GM12878 (cell line): ENCODE results near the gene NRSN2. TPM values are rescaled to one million over a fixed set of nuclear protein-coding genes. Genes with fewer than 3 reads are reported as not detected.

Experiments used
- BCL11A ChIP-seq: IDR thresholded peaks from 2 replicates; pipeline ENCODE4 v1.6.1; 2011; ENCODE audit warnings: low read depth, low read length
- CHD1 ChIP-seq: IDR thresholded peaks from 2 replicates; pipeline ENCODE4 v1.6.1; 2012; ENCODE audit warnings: low read depth, low read length, improper control_type of control experiment
- EED ChIP-seq: sonication (generic); IDR thresholded peaks from 2 replicates; pipeline ENCODE4 v1.6.1; 2016; ENCODE audit warnings: antibody characterized with exemption, low read depth
- EP300 ChIP-seq, 2 experiments: fragments of 150-350 bp in 1 of 2; IDR thresholded peaks; 2 replicates each; pipeline ENCODE4 v1.6.1; 2011 to 2012; ENCODE audit warnings: low read depth in 2 of 2, low read length in 2 of 2, borderline replicate concordance in 1 of 2, improper control_type of control experiment in 1 of 2, inconsistent platforms in 1 of 2; ENCODE audit not compliant: control insufficient read depth in 1 of 2
- FOXK2 ChIP-seq: fragments of 450-650 bp; IDR thresholded peaks from 2 replicates; pipeline ENCODE4 v1.6.1; 2017; ENCODE audit warnings: mild to moderate bottlenecking, moderate library complexity
- HDAC2 ChIP-seq: fragments of 200-600 bp; sonication (generic); IDR thresholded peaks from 2 replicates; pipeline ENCODE4 v1.6.1; 2017
- IKZF2 ChIP-seq, 2 experiments: fragments of 450-650 bp; IDR thresholded peaks; 2 replicates each; pipeline ENCODE4 v1.6.1; 2017; ENCODE audit warnings: mild to moderate bottlenecking in 2 of 2, moderate library complexity in 2 of 2
- JUNB ChIP-seq: IDR thresholded peaks from 2 replicates; pipeline ENCODE4 v1.6.1; 2016; ENCODE audit warnings: antibody characterized with exemption, mild to moderate bottlenecking
- KAT2A ChIP-seq: conservative IDR thresholded peaks from 2 replicates; pipeline ENCODE4 v1.6.1; 2011; ENCODE audit warnings: low read depth, low read length; ENCODE audit not compliant: control insufficient read depth
- MEF2A ChIP-seq: IDR thresholded peaks from 2 replicates; pipeline ENCODE4 v1.6.1; 2011; ENCODE audit warnings: low read depth, mild to moderate bottlenecking, low read length, moderate library complexity; ENCODE audit not compliant: insufficient read depth
- MTA2 ChIP-seq: fragments of 450-650 bp; IDR thresholded peaks from 2 replicates; pipeline ENCODE4 v1.6.1; 2016; ENCODE audit warnings: low read depth, mild to moderate bottlenecking, moderate library complexity
- SMAD1 ChIP-seq: fragments of 450-650 bp; IDR thresholded peaks from 2 replicates; pipeline ENCODE4 v1.6.1; 2018; ENCODE audit warnings: mild to moderate bottlenecking, low read depth; ENCODE audit not compliant: partially characterized antibody
- SP1 ChIP-seq: IDR thresholded peaks from one replicate; pipeline ENCODE4 v1.6.1; 2011; ENCODE audit warnings: low read depth, low read length
- SREBF1 ChIP-seq: IDR thresholded peaks from 2 replicates; pipeline ENCODE4 v1.6.1; 2012; ENCODE audit warnings: mild to moderate bottlenecking, low read length
- TAF1 ChIP-seq: IDR thresholded peaks from 2 replicates; pipeline ENCODE4 v1.6.1; 2011; ENCODE audit warnings: mild to moderate bottlenecking, low read depth, low read length, borderline replicate concordance
- YY1 ChIP-seq: IDR thresholded peaks from 2 replicates; pipeline ENCODE4 v1.6.1; 2011; ENCODE audit warnings: low read depth, mild to moderate bottlenecking, low read length
- ZZZ3 ChIP-seq: IDR thresholded peaks from 2 replicates; pipeline ENCODE4 v1.6.1; 2011; ENCODE audit warnings: low read depth; ENCODE audit not compliant: control insufficient read depth, insufficient read length
- polyA plus RNA-seq, 11 experiments: library from polyadenylated mRNA; depleted of rRNA in 4 of 11; unstranded in 6 of 11; stranded (reverse) in 5 of 11; fragments of >200 nt; fragmentation: Nextera tagmentation in 4 of 11; fragmentation: Illumina TruSeq in 1 of 11; extraction: Ambion mirVana in 4 of 11; extraction: Trizol in 1 of 11; gene quantifications; 1 replicate in 1 of 11; 2 replicates in 10 of 11; pipeline versions ENCODE4 v1.2.1 to v1.2.3, GENCODE V29; 2011 to 2016; ENCODE audit warnings: inconsistent platforms in 2 of 11, missing spikeins in 2 of 11, low read depth in 1 of 11
- total RNA-seq, 4 experiments: library from RNA; depleted of rRNA in 3 of 4; stranded (reverse); fragments of >200 nt in 3 of 4; fragmentation: Illumina TruSeq in 1 of 4; extraction: Trizol in 1 of 4; gene quantifications; 2 replicates each; pipeline versions ENCODE4 v1.2.1 to v1.2.3, GENCODE V29; 2013 to 2021
- TF ChIP-seq, protein P1 (sequence below): fragments of 450-650 bp; IDR thresholded peaks from 2 replicates; pipeline ENCODE4 v1.6.1; 2016; ENCODE audit warnings: mild to moderate bottlenecking
- TF ChIP-seq, protein P2 (sequence below): fragments of 450-650 bp; IDR thresholded peaks from 2 replicates; pipeline ENCODE4 v1.6.1; 2017; ENCODE audit warnings: low read depth, mild to moderate bottlenecking, moderate library complexity
- TF ChIP-seq, protein P3 (sequence below): IDR thresholded peaks from 2 replicates; pipeline ENCODE4 v1.6.1; 2012; ENCODE audit warnings: low read depth, low read length, improper control_type of control experiment
- TF ChIP-seq, protein P4 (sequence below): fragments of 450-650 bp; conservative IDR thresholded peaks from 2 replicates; pipeline ENCODE4 v1.6.1; 2017; ENCODE audit warnings: mild to moderate bottlenecking, moderate library complexity
- TF ChIP-seq, protein P5 (sequence below), 3 experiments: IDR thresholded peaks in 2 of 3; conservative IDR thresholded peaks in 1 of 3; 2 replicates each; pipeline ENCODE4 v1.5.1; 2011; ENCODE audit warnings: low read depth in 3 of 3, low read length in 3 of 3, mild to moderate bottlenecking in 3 of 3, control low read depth in 2 of 3, moderate library complexity in 2 of 3, inconsistent platforms in 1 of 3, mixed read lengths in 1 of 3; ENCODE audit not compliant: control insufficient read depth in 2 of 3, insufficient read depth in 1 of 3; ENCODE audit errors: extremely low read depth in 1 of 3

NRSN2 gene
- total and polyA plus RNA-seq, 10 of the 15 experiments (the other 5 are each of a cell fraction or from before 2014, with no cell fraction given) = 6.2 to 32.4 (median 13.0) TPM

DNA sequence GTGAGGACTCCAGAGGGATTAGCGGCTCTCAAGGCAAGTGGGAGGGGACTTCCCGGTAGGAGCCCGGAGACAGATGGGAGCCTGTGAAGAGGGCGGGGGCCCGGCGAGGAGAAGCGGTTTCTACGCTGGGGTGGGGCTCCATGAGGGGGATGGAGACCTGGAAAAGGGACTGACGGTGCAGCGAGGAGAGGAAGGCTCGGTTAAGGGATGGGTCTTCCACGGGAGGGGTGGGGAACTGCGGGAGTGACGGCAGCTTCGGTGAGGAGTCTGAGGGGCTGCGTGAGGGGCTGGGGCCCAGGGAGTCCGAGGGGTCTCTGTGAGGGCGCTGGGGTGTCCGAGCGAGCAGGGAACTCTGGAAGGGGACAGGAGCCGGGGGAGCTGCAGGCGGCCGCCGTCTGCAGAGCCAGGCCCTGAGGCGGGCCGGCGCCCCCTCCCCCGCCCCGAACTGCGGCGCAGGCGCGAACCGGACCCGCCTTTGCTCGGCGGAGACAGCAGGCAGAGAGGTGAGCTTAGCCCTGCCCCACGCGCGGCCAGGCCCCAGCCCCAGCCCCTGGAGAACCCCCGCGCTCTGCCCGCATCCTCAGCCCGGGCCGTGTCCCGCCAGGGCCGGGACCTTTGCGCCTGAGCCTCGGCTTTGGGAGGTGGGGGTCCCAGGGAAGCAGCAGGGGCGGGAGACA lies at the start of gene NRSN2 (continued):
- TF ChIP-seq, protein P1, sequence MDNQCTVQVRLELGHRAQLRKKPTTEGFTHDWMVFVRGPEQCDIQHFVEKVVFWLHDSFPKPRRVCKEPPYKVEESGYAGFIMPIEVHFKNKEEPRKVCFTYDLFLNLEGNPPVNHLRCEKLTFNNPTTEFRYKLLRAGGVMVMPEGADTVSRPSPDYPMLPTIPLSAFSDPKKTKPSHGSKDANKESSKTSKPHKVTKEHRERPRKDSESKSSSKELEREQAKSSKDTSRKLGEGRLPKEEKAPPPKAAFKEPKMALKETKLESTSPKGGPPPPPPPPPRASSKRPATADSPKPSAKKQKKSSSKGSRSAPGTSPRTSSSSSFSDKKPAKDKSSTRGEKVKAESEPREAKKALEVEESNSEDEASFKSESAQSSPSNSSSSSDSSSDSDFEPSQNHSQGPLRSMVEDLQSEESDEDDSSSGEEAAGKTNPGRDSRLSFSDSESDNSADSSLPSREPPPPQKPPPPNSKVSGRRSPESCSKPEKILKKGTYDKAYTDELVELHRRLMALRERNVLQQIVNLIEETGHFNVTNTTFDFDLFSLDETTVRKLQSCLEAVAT = no peak
- no peak for TF ChIP-seq SMAD1
- 0 out of 2 replicates have a peak, but pooled peaks have one; percentile 25 for TF ChIP-seq TAF1
- TF ChIP-seq SREBF1 = no peak
- no peak for TF ChIP-seq JUNB
- TF ChIP-seq YY1 = 0 out of 2 replicates have a peak, but pooled peaks have one; percentile 5
- no peak for TF ChIP-seq SP1
- TF ChIP-seq HDAC2 = no peak
- no peak for TF ChIP-seq MEF2A
- TF ChIP-seq MTA2 = no peak
- TF ChIP-seq, protein P2, sequence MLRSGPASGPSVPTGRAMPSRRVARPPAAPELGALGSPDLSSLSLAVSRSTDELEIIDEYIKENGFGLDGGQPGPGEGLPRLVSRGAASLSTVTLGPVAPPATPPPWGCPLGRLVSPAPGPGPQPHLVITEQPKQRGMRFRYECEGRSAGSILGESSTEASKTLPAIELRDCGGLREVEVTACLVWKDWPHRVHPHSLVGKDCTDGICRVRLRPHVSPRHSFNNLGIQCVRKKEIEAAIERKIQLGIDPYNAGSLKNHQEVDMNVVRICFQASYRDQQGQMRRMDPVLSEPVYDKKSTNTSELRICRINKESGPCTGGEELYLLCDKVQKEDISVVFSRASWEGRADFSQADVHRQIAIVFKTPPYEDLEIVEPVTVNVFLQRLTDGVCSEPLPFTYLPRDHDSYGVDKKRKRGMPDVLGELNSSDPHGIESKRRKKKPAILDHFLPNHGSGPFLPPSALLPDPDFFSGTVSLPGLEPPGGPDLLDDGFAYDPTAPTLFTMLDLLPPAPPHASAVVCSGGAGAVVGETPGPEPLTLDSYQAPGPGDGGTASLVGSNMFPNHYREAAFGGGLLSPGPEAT = 0 out of 2 replicates have a peak, but pooled peaks have one; percentile 24
- TF ChIP-seq, protein P3, sequence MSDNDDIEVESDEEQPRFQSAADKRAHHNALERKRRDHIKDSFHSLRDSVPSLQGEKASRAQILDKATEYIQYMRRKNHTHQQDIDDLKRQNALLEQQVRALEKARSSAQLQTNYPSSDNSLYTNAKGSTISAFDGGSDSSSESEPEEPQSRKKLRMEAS = no peak; the same call in 1 of the 2 replicates
- no peak for TF ChIP-seq KAT2A
- TF ChIP-seq, protein P4, sequence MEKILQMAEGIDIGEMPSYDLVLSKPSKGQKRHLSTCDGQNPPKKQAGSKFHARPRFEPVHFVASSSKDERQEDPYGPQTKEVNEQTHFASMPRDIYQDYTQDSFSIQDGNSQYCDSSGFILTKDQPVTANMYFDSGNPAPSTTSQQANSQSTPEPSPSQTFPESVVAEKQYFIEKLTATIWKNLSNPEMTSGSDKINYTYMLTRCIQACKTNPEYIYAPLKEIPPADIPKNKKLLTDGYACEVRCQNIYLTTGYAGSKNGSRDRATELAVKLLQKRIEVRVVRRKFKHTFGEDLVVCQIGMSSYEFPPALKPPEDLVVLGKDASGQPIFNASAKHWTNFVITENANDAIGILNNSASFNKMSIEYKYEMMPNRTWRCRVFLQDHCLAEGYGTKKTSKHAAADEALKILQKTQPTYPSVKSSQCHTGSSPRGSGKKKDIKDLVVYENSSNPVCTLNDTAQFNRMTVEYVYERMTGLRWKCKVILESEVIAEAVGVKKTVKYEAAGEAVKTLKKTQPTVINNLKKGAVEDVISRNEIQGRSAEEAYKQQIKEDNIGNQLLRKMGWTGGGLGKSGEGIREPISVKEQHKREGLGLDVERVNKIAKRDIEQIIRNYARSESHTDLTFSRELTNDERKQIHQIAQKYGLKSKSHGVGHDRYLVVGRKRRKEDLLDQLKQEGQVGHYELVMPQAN = no peak
- TF ChIP-seq EP300 (IDR thresholded peaks at IDR 0.05; ENCODE audit: borderline replicate concordance in 1 of 2, control insufficient read depth in 1 of 2, low read depth in 2 of 2, low read length in 2 of 2) = no peak
- TF ChIP-seq FOXK2 = no peak
- no peak for TF ChIP-seq CHD1
- no peak for TF ChIP-seq EED
- no peak for TF ChIP-seq BCL11A
- 0 out of 4 replicates have a peak, but pooled peaks have one; percentile 25 to 41 for TF ChIP-seq IKZF2 (IDR thresholded peaks at IDR 0.05)
- TF ChIP-seq, protein P5, sequence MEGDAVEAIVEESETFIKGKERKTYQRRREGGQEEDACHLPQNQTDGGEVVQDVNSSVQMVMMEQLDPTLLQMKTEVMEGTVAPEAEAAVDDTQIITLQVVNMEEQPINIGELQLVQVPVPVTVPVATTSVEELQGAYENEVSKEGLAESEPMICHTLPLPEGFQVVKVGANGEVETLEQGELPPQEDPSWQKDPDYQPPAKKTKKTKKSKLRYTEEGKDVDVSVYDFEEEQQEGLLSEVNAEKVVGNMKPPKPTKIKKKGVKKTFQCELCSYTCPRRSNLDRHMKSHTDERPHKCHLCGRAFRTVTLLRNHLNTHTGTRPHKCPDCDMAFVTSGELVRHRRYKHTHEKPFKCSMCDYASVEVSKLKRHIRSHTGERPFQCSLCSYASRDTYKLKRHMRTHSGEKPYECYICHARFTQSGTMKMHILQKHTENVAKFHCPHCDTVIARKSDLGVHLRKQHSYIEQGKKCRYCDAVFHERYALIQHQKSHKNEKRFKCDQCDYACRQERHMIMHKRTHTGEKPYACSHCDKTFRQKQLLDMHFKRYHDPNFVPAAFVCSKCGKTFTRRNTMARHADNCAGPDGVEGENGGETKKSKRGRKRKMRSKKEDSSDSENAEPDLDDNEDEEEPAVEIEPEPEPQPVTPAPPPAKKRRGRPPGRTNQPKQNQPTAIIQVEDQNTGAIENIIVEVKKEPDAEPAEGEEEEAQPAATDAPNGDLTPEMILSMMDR (IDR thresholded peaks at IDR 0.05 in 2 of 3, conservative IDR thresholded peaks at IDR 0.05 in 1 of 3; ENCODE audit: control insufficient read depth in 2 of 3, extremely low read depth in 1 of 3, insufficient read depth in 1 of 3, low read depth in 3 of 3, low read length in 3 of 3) = no peak
- TF ChIP-seq ZZZ3 = no peak
